HG02943 (cell line): ENCODE measurements around the gene GALM.
"Not testable (repeated sequence)": the region's sequence is repeated elsewhere in the genome, so short reads cannot be mapped to it uniquely, and the experiment has no call there.

ENCODE experiments used
- ATAC-seq: cut with Tn5 transposase; IDR thresholded peaks from one replicate; pipeline ENCODE4 v1.9.1; 2021; ENCODE audit warnings: mild to moderate bottlenecking, low read depth, moderate library complexity; ENCODE audit not compliant: unreplicated experiment

GALM gene

DNA sequence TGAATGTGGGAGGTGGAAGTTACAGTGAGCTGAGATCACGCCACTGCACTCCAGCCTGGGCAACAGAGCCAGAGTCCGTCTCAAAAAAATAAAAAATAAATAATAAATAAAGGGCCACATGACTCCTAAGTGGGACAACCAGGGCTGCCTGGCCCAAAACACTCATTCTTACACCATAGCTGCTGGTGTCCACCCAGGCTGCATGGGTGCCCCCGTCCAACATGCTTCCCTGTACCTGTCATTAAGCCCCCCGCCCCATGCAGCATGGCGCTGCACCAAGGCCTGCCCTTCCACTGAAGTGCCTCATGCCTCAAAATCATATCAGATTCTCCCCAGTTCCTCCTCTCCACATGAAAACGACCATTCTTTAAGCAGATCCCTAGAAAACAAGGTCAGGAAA lies 10.8 kb downstream of the GALM start:
- ATAC-seq: no peak

GRCh38 chr2:38680868-38681267 lies 15.0 kb downstream of the GALM start:
- ATAC-seq: not testable (repeated sequence)

- ATAC-seq: no peak
These were observed 16.2 kb downstream of the GALM start for GRCh38 chr2:38682008-38682575.

- ATAC-seq: not testable (repeated sequence)
These were observed 16.7 kb downstream of the GALM start for GRCh38 chr2:38682620-38683019.

DNA sequence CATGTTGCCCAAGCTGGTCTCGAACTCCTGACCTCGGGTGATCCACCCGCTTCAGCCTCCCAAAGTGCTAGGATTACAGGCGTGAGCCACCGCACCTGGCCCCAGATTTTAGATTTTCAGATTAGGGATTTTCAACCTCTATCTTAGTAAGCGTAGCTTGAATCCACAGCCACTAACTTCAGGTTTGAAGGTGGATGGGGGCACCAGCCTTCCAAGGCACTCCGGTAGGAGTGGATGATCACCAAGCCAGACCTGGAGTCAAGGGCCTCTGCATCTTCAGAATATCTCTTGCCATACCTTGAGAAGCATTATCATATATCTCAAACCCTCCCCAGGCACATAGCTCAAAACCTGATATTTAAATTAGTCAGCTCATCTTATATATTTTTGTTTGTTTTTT lies 17.9 kb downstream of the GALM start:
- no peak for ATAC-seq

DNA sequence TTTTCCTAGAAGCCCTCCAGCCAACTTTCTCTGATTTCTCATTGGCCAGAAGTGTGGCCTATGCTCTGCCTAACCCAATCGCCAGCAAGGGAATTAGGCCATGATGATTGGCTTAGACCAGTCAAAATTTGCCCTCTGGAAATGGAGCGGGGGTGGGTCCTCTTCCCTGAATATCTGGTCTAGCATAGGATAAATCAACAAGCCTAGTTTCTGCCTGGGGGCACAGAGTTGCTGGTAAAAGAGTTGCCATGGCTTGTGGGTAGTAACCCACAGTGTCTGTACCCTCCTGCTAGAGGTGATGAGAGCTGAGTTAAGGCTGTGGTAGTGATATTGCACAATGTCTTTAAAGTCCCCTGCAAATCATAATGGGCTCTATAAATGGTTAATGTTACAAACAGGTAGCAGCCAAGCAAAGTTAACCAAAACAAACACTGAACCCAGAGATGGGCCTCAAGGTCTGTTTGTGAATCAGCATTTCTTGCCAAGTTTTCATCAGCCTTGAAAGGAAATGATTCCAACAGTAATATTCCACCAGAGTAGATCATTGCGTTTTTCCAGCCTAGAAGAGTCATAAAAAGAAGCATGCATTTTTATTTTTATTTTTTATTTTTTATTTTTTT lies 19.3 kb downstream of the GALM start:
- no peak for ATAC-seq

GRCh38 chr2:38690499-38691420 lies 24.8 kb downstream of the GALM start:
- ATAC-seq: no peak

DNA sequence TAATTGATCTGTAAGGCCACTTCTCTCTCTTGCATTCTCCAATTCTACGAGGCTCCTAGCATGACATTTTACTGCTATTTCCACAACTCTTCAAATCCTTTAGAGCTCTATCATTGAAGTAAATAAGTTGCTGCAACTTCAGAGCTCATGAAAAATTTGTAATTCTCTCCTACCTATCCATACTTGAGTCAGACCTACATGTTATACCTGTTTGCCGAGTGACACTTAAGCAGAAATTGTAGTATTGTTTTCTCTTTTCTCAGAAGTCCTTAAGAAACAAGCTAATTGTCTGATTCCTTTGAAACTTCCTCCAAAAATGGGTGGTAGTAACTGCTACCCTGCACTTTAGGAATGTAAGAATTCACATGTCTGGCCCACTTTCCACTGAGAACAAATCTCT lies 26.1 kb downstream of the GALM start:
- no peak for ATAC-seq

DNA sequence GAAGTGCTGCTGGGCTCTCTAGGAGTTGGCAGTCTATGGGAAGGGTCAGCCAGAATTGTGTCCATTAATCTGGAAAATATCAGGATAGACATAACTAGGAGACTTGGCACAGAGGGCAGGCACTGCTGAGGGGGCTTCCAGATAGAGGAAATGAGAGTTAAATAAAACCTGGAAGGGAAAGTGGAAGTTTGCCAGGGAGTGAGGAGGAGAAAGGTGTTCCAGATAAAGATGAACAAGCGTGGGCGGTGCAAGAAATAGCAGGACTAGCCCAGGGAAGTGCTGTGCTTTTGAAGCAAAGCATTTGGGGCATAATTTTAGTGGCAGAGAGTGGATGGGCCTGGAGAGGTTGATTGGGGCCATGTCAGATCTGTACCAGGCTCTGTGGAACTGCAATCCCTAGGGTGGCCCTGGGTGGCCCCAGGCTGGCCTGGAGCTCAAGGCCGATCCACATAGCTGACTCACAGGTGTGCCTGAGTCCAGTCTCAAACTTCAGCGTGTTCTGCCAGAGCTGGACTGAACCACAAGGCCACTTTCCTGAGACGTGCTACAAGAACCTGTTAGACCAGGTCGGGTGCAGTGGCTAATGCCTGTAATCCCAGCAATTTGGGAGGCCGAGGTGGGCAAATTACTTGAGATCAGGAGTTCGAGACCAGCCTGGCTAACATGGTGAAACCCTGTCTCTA lies 26.9 kb downstream of the GALM start:
- no peak for ATAC-seq

DNA sequence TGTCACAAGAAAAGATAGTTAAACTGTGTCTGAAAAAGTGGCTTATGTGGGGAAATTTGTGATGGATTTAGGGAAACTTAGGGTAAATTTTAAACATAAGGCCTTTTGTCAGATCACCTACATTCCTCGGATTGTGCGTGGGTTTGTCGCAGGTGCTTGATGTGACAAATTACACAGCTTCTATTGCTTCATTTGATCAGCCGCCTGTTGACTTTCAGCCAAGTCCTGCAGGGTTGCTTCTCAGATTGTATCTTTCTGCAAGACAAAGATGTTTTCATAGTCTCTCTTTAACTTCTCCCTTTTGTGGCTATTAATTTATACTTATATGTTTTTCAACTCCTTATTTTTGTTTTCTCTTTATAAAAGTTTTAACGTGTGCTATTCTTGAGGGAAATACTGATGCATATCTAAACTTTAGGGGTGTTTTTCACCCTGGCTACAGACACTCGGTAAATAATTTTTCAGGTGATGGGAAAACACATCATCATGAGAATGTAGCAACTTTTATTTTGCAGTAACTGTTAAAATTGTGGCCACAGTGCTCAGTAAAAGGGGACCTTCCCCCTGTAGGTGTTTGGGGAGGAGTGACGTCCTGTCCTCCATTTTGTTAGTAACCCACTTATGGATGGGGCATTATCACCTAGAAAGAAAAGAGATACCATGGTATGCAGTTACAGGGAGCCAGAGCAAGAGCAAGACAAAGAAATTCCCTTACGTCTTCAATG lies 31.4 kb downstream of the GALM start:
- ATAC-seq: no peak

GRCh38 chr2:38698467-38699003 lies 32.6 kb downstream of the GALM start:
- no peak for ATAC-seq

DNA sequence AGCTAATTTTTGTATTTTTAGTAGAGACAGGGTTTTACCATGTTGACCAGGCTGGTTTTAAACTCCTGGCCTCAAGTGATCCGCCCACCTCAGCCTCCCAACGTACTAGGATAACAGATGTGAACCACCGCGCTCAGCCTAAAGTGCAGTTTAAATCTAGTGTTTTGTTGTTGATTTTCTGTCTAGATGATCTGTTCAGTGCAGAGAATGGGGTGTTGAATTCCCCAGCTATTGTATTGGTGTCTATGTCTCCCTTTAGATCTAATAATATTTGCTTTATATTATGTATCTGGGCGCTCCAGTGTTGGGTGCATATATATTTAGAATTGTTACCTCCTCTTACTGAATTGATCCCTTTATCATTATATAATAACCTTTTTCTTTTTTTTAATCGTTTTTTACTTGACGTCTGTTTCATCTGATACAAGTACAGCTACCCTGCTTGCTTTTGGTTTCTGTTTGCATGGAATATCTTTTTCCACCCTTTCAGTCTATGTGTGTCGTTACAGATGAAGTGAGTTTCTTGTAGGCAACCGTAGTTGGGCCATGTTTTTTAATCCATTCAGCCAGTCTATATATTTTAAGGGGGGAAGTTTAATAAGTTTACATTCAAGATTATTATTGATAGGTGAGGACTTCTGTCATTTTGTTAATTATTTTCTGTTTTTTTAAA lies 34.3 kb downstream of the GALM start:
- ATAC-seq: no peak

GRCh38 chr2:38700881-38701458 lies 35.1 kb downstream of the GALM start:
- ATAC-seq: no peak

GRCh38 chr2:38701542-38701941 lies 35.6 kb downstream of the GALM start:
- ATAC-seq: no peak

GRCh38 chr2:38702413-38702812 lies 36.5 kb downstream of the GALM start:
- ATAC-seq: no peak

DNA sequence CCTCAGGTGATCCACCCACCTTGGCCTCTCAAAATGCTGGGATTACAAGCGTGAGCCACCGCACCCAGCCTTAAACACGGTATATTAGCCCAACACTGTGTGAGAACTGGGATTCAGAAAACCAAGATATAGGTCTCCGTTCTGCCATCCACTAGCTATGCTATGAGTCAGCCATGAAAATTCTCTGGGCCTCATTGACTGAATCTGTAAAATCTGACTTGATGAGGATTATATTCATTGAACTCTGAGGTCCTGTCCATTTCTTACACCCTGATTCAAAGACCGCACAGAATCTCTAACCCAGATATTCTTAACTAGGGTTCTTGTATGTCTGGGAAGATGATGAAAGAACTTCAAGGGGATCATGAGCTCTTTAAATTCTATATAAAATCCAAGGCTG lies 37.4 kb downstream of the GALM start:
- ATAC-seq: not testable (repeated sequence)

DNA sequence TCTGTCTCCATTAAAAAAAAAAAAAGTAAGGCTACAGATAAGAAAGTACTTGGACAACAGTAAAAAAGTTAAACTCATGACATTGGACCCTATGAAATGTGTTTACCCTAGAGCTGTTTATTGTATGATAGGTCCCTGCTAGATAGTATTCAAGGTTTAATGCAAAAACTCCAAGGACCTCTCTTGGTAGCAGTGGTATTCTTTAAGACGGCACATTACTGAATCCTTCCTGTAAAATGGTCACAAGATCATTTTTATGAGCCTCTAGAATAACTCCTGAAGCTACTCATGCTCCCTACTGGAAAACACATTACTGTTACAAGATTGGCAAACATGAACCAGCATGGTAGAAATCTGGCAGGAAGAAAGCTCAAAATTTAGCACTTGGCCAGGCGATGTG lies 38.8 kb downstream of the GALM start:
- ATAC-seq: no peak

DNA sequence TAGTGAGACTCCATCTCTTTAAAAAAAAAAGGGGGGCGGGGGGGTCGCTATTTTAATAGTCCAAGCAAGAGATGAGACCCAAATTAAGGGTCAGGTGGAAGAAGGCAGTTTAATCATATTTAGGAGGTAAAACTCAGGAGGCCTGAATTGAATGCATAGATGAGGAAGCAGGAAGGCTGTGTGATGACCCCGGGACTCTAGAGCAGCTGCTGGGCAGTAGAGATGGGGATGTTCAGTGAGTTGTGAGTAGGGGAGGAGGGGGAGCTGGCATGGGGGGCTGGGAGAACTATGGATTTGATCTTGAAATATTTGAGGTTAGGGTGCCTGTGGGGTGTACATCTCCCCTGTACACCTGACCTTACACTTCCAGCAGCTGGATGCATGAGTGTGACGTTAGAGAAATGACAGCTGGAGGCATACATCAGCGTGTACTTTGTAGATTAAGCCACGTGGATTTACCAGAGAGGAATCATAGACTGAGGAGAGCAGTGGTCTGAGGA lies 41.0 kb downstream of the GALM start:
- ATAC-seq: no peak

DNA sequence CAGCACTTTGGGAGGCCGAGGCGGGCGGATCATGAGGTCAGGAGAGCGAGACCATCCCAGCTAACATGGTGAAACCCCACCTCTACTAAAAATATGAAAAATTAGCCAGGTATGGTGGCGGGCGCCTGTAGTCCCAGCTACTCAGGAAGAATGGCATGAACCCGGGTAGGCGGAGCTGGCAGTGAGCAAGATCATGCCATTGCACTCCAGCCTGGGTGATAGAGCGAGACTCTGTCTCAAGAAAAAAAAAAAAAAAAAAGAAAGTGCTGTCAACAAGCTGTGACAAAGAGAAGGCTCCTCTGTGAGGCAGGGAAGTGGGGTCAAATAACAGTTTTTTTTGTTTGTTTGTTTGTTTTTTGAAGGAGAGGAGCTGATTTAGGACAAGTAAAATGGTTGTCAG lies 42.6 kb downstream of the GALM start:
- not testable (repeated sequence) for ATAC-seq
